Cardiac muscle cell (in vitro differentiated cells and primary cell): ENCODE measurements around the gene POMGNT2. TPM values are rescaled to one million over a fixed set of nuclear protein-coding genes. Genes with fewer than 3 reads are reported as not detected.
A peak's percentile ranks its signal among the peaks of the same experiment; 100 is the strongest.

ENCODE experiments used
- DNase-seq, 2 donors: peaks; one replicate each; pipeline versions ENCODE4 v3.0.0 to v3.0.0-alpha.2; 2010 to 2017; ENCODE audit warnings: low read depth in 1 of 2, low spot score in 1 of 2
- H3K27ac ChIP-seq: fragments of 200-600 bp; sonication (generic); 2 replicates; pipeline ENCODE4 v1.5.1; 2016
- H3K27me3 ChIP-seq: fragments of 200-600 bp; sonication (generic); 2 replicates; pipeline ENCODE4 v1.6.0; 2016; ENCODE audit warnings: control low read depth
- H3K36me3 ChIP-seq: fragments of 200-600 bp; sonication (generic); 2 replicates; pipeline ENCODE4 v1.5.1; 2016; ENCODE audit warnings: control low read depth
- H3K4me1 ChIP-seq: fragments of 200-600 bp; sonication (generic); 2 replicates; pipeline ENCODE4 v1.8.1; 2017; ENCODE audit warnings: low read depth, mild to moderate bottlenecking, mixed run types
- H3K4me3 ChIP-seq: fragments of 200-600 bp; sonication (generic); 2 replicates; pipeline ENCODE4 v1.5.1; 2016; ENCODE audit warnings: mild to moderate bottlenecking
- H3K9me3 ChIP-seq: fragments of 200-600 bp; sonication (generic); 2 replicates; pipeline ENCODE4 v1.5.1; 2017; ENCODE audit warnings: low read depth, mild to moderate bottlenecking, control low read depth
- CTCF ChIP-seq: IDR thresholded peaks from 2 replicates; pipeline ENCODE4 v1.5.1; 2012; ENCODE audit warnings: low read depth, mild to moderate bottlenecking, low read length
- polyA plus RNA-seq: library from polyadenylated mRNA; unstranded; fragments of >200 nt; fragmentation: Nextera tagmentation; extraction: Ambion mirVana; gene quantifications from 2 replicates; pipeline ENCODE4 v1.2.1, GENCODE V29; 2016
- total RNA-seq: library from RNA; depleted of rRNA; stranded (reverse); fragments of >200 nt; gene quantifications from 2 replicates; pipeline ENCODE4 v1.2.3, GENCODE V29; 2016

POMGNT2 gene
- total and polyA plus RNA-seq, 2 experiments from 2014 or later: 18.4 to 32.7 TPM

GRCh38 chr3:43146599-43146998 is 40.7 kb upstream of the POMGNT2 start:
- TF ChIP-seq CTCF: no peak
- no peak overlapping the region for H3K27ac ChIP-seq
- H3K4me1 ChIP-seq: no peaks in the 10 kb centered on the region
- H3K9me3 ChIP-seq: no peaks in the 10 kb centered on the region
- no peaks in the 10 kb centered on the region for H3K27me3 ChIP-seq
- DNase-seq: no peak
- no peaks in the 10 kb centered on the region for H3K36me3 ChIP-seq
- no peak overlapping the region for H3K4me3 ChIP-seq

GRCh38 chr3:43144761-43145490 is 39.0 kb upstream of the POMGNT2 start:
- no peak for TF ChIP-seq CTCF
- DNase-seq: peak in 1 of 2 donors; percentile 76
- H3K36me3 ChIP-seq: no peaks in the 10 kb centered on the region
- H3K27ac ChIP-seq: no peak overlapping the region
- no peak overlapping the region for H3K4me3 ChIP-seq
- no peaks in the 10 kb centered on the region for H3K9me3 ChIP-seq
- H3K4me1 ChIP-seq: no peaks in the 10 kb centered on the region
- H3K27me3 ChIP-seq: no peaks in the 10 kb centered on the region

- Histone ChIP-seq H3K9me3 (no peaks in the 10 kb centered on the region), H3K36me3 (no peaks in the 10 kb centered on the region), H3K4me3 (no peak overlapping the region), H3K27me3 (no peaks in the 10 kb centered on the region), H3K4me1 (no peaks in the 10 kb centered on the region), H3K27ac (no peak overlapping the region)
- no peak for DNase-seq
- TF ChIP-seq CTCF: no peak
Measured at GRCh38 chr3:43142472-43142871, 36.6 kb upstream of the POMGNT2 start.

- H3K27ac ChIP-seq: no peak overlapping the region
- H3K4me3 ChIP-seq: no peak overlapping the region
- no peaks in the 10 kb centered on the region for H3K36me3 ChIP-seq
- H3K9me3 ChIP-seq: no peaks in the 10 kb centered on the region
- DNase-seq: no peak
- no peaks in the 10 kb centered on the region for H3K27me3 ChIP-seq
- TF ChIP-seq CTCF: no peak
- H3K4me1 ChIP-seq: no peaks in the 10 kb centered on the region
Measured at GRCh38 chr3:43138488-43139231, 32.8 kb upstream of the POMGNT2 start.

GRCh38 chr3:43132870-43133636 is 27.2 kb upstream of the POMGNT2 start:
- Histone ChIP-seq H3K4me1 (no peaks in the 10 kb centered on the region), H3K36me3 (no peaks in the 10 kb centered on the region), H3K27me3 (no peaks in the 10 kb centered on the region), H3K4me3 (no peak overlapping the region), H3K9me3 (no peaks in the 10 kb centered on the region), H3K27ac (no peak overlapping the region)
- no peak for DNase-seq
- no peak for TF ChIP-seq CTCF
